HepG2 (cell line): Measurements from ENCODE around the gene RASGRF1. TPM values are rescaled to one million over a fixed set of nuclear protein-coding genes. Genes with fewer than 3 reads are reported as not detected.

ENCODE experiments used
- ATAC-seq: fragments of 200-7000 bp; cut with Tn5 transposase; 3 replicates; pipeline ENCODE4 v1.9.1; 2020; ENCODE audit warnings: mild to moderate bottlenecking, moderate library complexity
- BruUV-seq: library from RNA; stranded (reverse); fragments of 400-500 nt; replicated peaks from 2 replicates; lab custom pipeline; 2021; lab: Mats Ljungman, UMichigan
- CTCF ChIA-PET: fragments of 300-600 bp; formaldehyde crosslinking; extraction: SDS; loops from one replicate; lab custom pipeline; 2021; ENCODE audit warnings: low total read pairs, inconsistent platforms, low intra/inter-chr PET ratio; lab: Yijun Ruan, JAX
- POLR2A ChIA-PET: fragments of 350-600 bp; sonication (Branson Sonifier 250); formaldehyde crosslinking; loops from one replicate; lab custom pipeline; 2020; ENCODE audit warnings: antibody characterized with exemption, inconsistent platforms; lab: Yijun Ruan, JAX
- DNase-seq: peaks from one replicate; pipeline ENCODE4 v3.0.0-alpha.2; 2015; ENCODE audit warnings: low spot score
- FAIRE-seq: peaks from 3 replicates; lab custom pipeline; 2011; peaks lifted over from hg19 to GRCh38; lab: Jason Lieb, UNC
- H2AFZ ChIP-seq: one replicate; pipeline ENCODE4 v1.6.1; 2011; ENCODE audit warnings: low read length, inconsistent platforms
- H3K27ac ChIP-seq: fragments of 300-600 bp; 3 replicates; pipeline ENCODE4 v1.8.0; 2011; ENCODE audit warnings: mixed run types, mild to moderate bottlenecking, mixed read lengths, low read length, inconsistent platforms; ENCODE audit not compliant: insufficient read depth; ENCODE audit errors: extremely low read length
- H3K27me3 ChIP-seq, 2 experiments: fragments of 200-600 bp in 1 of 2; 2 replicates in 1 of 2; 3 replicates in 1 of 2; pipeline versions ENCODE4 v1.6.0 to v1.8.0; 2011; ENCODE audit warnings: low read length in 2 of 2, mild to moderate bottlenecking in 2 of 2, moderate library complexity in 2 of 2, inconsistent platforms in 1 of 2; ENCODE audit not compliant: insufficient read depth in 2 of 2, control insufficient read depth in 1 of 2
- H3K36me3 ChIP-seq, 2 experiments: fragments of 200-600 bp in 1 of 2; replicated peaks in 1 of 2; 2 replicates in 1 of 2; 3 replicates in 1 of 2; pipeline versions ENCODE4 v1.5.1 to v1.8.0; 2011; ENCODE audit warnings: low read length in 2 of 2, inconsistent platforms in 1 of 2; ENCODE audit not compliant: insufficient read depth in 2 of 2, control insufficient read depth in 1 of 2
- H3K4me1 ChIP-seq: 2 replicates; pipeline ENCODE4 v1.5.1; 2012; ENCODE audit warnings: low read length, inconsistent platforms; ENCODE audit not compliant: insufficient read depth
- H3K4me2 ChIP-seq: 2 replicates; pipeline ENCODE4 v1.6.0; 2011; ENCODE audit warnings: low read depth, low read length, inconsistent platforms
- H3K4me3 ChIP-seq, 3 experiments: fragments of 200-600 bp in 1 of 3; sonication (generic), shearing (Covaris generic) in 1 of 3; replicated peaks in 1 of 3; 2 replicates each; pipeline ENCODE4 v1.5.1; 2011 to 2016; ENCODE audit warnings: low read length in 3 of 3, inconsistent platforms in 2 of 3, low read depth in 2 of 3, mild to moderate bottlenecking in 2 of 3, control low read depth in 1 of 3, mixed read lengths in 1 of 3; ENCODE audit not compliant: insufficient read depth in 1 of 3
- H3K79me2 ChIP-seq: one replicate; pipeline ENCODE4 v1.6.1; 2011; ENCODE audit warnings: low read length, inconsistent platforms; ENCODE audit not compliant: insufficient read depth
- H3K9ac ChIP-seq: 2 replicates; pipeline ENCODE4 v1.6.0; 2011; ENCODE audit warnings: mild to moderate bottlenecking, low read depth, low read length, inconsistent platforms; ENCODE audit not compliant: insufficient read depth
- H3K9me3 ChIP-seq: 2 replicates; pipeline ENCODE4 v1.5.1; 2012; ENCODE audit warnings: mild to moderate bottlenecking, low read length
- H4K20me1 ChIP-seq: 2 replicates; pipeline ENCODE4 v1.6.0; 2011; ENCODE audit warnings: inconsistent platforms, mild to moderate bottlenecking, low read length, moderate library complexity; ENCODE audit not compliant: insufficient read depth
- ATF7 ChIP-seq, 2 experiments: fragments of 450-650 bp in 1 of 2; sonication (generic) in 1 of 2; formaldehyde crosslinking in 1 of 2; IDR thresholded peaks; 2 replicates each; pipeline versions ENCODE4 v1.4.0 to v1.6.1; 2016 to 2020; ENCODE audit warnings: antibody characterized with exemption in 1 of 2, mild to moderate bottlenecking in 1 of 2, missing genetic modification reagents in 1 of 2
- MLLT10 ChIP-seq: sonication (generic); formaldehyde crosslinking; IDR thresholded peaks from 2 replicates; pipeline ENCODE4 v1.4.0; 2020; ENCODE audit warnings: missing genetic modification reagents
- PBX3 ChIP-seq: sonication (generic); formaldehyde crosslinking; IDR thresholded peaks from 2 replicates; pipeline ENCODE4 v1.8.1; 2023; ENCODE audit warnings: missing genetic modification reagents, inconsistent platforms, borderline replicate concordance
- SAP130 ChIP-seq: IDR thresholded peaks from 2 replicates; pipeline ENCODE4 v1.6.1; 2016; ENCODE audit warnings: low read depth
- TAF1 ChIP-seq: sonication (generic); formaldehyde crosslinking; IDR thresholded peaks from 2 replicates; pipeline ENCODE4 v1.4.0; 2020; ENCODE audit warnings: missing genetic modification reagents
- ZNF180 ChIP-seq: sonication (generic); formaldehyde crosslinking; IDR thresholded peaks from 2 replicates; pipeline ENCODE4 v1.4.0; 2020; ENCODE audit warnings: low read depth, missing genetic modification reagents, borderline replicate concordance
- ZNF770 ChIP-seq: sonication (generic); formaldehyde crosslinking; IDR thresholded peaks from 2 replicates; pipeline ENCODE4 v1.5.0; 2020; ENCODE audit warnings: mild to moderate bottlenecking, missing genetic modification reagents
- WGBS: methylation state at CpG from one replicate; pipeline ENCODE4 v1.1.6; 2017; ENCODE audit warnings: low lambda C conversion rate; 5-methylcytosine and 5-hydroxymethylcytosine counted together
- in situ Hi-C: cut with HindIII; loops from 2 replicates; pipeline ENCODE4 v1.10.0; 2017; ENCODE audit warnings: low pct_unique_long_range_greater_than_20kb; ENCODE audit not compliant: extremely low pct_ligation_motif_present
- intact Hi-C: fragments of 100-400 bp; cut with micrococcal nuclease; formaldehyde crosslinking; loops from one replicate; pipeline ENCODE4 v1.10.0; 2022; ENCODE audit not compliant: unreplicated experiment
- polyA plus RNA-seq, 8 experiments: library from polyadenylated mRNA; depleted of rRNA in 3 of 8; stranded (reverse) in 7 of 8; unstranded in 1 of 8; fragments of >200 nt; fragmentation: Illumina TruSeq in 4 of 8; extraction: Trizol in 4 of 8; gene quantifications; 2 replicates each; pipeline versions ENCODE4 v1.2.1 to v1.2.3, GENCODE V29; 2011 to 2016; ENCODE audit warnings: low read depth in 4 of 8, missing spikeins in 1 of 8, mixed read lengths in 1 of 8; ENCODE audit not compliant: insufficient read depth in 1 of 8
- total RNA-seq, 5 experiments: library from RNA; depleted of rRNA; stranded (reverse); fragments of >200 nt; fragmentation: Illumina TruSeq; extraction: Trizol; gene quantifications; 2 replicates each; pipeline ENCODE4 v1.2.3, GENCODE V29; 2016; ENCODE audit warnings: low read depth in 1 of 5

The RASGRF1 gene
- total and polyA plus RNA-seq, 2 of the 13 experiments (the other 11 are each of a cell fraction or from before 2014, with no cell fraction given), result 0.55 to 3.0 TPM

DNA sequence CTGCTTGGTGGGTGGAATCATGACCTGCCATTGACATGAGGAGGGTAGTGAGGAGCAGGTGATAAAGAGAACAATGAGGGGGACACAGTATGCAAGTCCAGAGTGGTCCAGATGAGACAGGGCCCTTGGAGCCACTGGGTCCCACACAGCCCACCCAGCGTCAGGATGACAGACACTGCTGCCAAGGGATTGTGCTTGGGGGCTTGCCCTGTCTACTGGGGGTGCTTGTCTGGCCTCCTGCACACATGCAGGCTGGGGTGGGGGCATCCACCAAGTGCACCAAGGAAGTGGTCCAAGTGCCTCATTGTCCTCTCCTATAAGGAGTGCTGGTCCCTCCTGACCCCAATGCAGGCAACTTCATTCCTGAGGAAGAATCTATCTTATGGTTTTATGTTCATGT is 106.5 kb downstream of the RASGRF1 start:
- no peak overlapping the region for H3K27ac ChIP-seq
- ATAC-seq, result no peak
- ChIA-PET CTCF (no interaction called here), POLR2A (no interaction called here)
- BruUV-seq, result no TSS peak
- peaks cover 65% of the 10 kb centered on the region for H3K4me1 ChIP-seq
- H3K4me3 ChIP-seq, result no peak overlapping the region
- H4K20me1 ChIP-seq, result no peaks in the 10 kb centered on the region
- no peak for DNase-seq
- no peak for FAIRE-seq
- H3K4me2 ChIP-seq, result no peak overlapping the region
- H3K79me2 ChIP-seq, result no peaks in the 10 kb centered on the region
- 100% methylated on average over 1 of the region's 1 CpG for WGBS
- H3K36me3 ChIP-seq, result no peaks in the 10 kb centered on the region
- no peak overlapping the region for H3K9ac ChIP-seq
- intact Hi-C loops, result no loop called here
- in situ Hi-C loops, result no loop called here
- no peak for TF ChIP-seq SAP130
- no peak for TF ChIP-seq TAF1 (CRISPR knock-in tag)
- TF ChIP-seq, all 625 proteins: peak for 0
- H3K27me3 ChIP-seq, result no peaks in the 10 kb centered on the region
- H3K9me3 ChIP-seq, result no peaks in the 10 kb centered on the region
- H2AFZ ChIP-seq, result no peak overlapping the region

- Histone ChIP-seq H3K79me2 (no peaks in the 10 kb centered on the region), H3K9ac (no peak overlapping the region), H3K4me3 (no peak overlapping the region), H4K20me1 (no peaks in the 10 kb centered on the region), H3K36me3 (no peaks in the 10 kb centered on the region), H3K27me3 (no peaks in the 10 kb centered on the region), H3K4me1 (peaks cover 65% of the 10 kb centered on the region), H2AFZ (no peak overlapping the region), H3K9me3 (no peaks in the 10 kb centered on the region), H3K27ac (no peak overlapping the region), H3K4me2 (no peak overlapping the region)
- POLR2A ChIA-PET, result no interaction called here
- no TSS peak for BruUV-seq
- TF ChIP-seq MLLT10 (CRISPR knock-in tag) (no peak), ZNF180 (CRISPR knock-in tag) (no peak), ATF7 (IDR thresholded peaks at IDR 0.05) (peak; percentile 89), ATF7 (CRISPR knock-in tag; IDR thresholded peaks at IDR 0.05) (no peak), PBX3 (CRISPR knock-in tag) (no peak), ZNF770 (CRISPR knock-in tag) (no peak)
- no peak for ATAC-seq
- no peak for DNase-seq
- no peak for FAIRE-seq
- CTCF ChIA-PET, result no interaction called here
- intact Hi-C loops, result no loop called here
- in situ Hi-C loops, result no loop called here
- 71% methylated on average over 5 of the region's 5 CpGs for WGBS
Observed at GRCh38 chr15:78983146-78983918, 107.2 kb downstream of the RASGRF1 start.
